ENCODE results near the gene OSBPL1A. TPM values are rescaled to one million over a fixed set of nuclear protein-coding genes. Genes with fewer than 3 reads are reported as not detected.
A peak's percentile ranks its signal among the peaks of the same experiment; 100 is the strongest.

The OSBPL1A gene
- total RNA-seq, 4 donors from 2014 or later = 31.0 to 42.2 (median 32.4) TPM

DNA sequence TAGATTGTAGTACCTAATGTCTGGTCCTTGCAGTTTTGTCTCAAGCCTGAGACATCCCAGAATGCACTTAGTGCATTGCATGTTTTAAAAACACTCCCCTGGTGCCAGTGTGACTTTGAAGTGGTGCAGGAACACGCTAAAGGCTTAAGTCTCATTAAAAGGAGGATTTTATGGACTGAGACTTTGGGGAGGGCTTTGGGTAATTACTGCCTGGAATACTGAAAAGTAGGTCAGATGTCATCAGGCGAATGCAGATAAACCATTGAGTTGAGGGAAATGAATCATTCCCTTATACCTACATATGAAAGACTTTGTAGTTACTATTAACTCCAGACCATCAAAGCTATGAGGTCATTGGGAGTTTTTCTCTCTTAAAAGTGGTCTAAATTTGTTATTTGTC lies 3.0 kb upstream of the OSBPL1A start:
- Histone ChIP-seq H3K4me1 (peaks cover 28% of the 10 kb centered on the region), H3K9me3 (no peaks in the 10 kb centered on the region), H3K36me3 (no peaks in the 10 kb centered on the region), H3K27me3 (no peaks in the 10 kb centered on the region), H3K4me3 (no peak overlapping the region), H3K27ac (no peak overlapping the region)
- DNase-seq (ENCODE audit: low spot score in 2 of 2) = no peak
- TF ChIP-seq, protein P1, sequence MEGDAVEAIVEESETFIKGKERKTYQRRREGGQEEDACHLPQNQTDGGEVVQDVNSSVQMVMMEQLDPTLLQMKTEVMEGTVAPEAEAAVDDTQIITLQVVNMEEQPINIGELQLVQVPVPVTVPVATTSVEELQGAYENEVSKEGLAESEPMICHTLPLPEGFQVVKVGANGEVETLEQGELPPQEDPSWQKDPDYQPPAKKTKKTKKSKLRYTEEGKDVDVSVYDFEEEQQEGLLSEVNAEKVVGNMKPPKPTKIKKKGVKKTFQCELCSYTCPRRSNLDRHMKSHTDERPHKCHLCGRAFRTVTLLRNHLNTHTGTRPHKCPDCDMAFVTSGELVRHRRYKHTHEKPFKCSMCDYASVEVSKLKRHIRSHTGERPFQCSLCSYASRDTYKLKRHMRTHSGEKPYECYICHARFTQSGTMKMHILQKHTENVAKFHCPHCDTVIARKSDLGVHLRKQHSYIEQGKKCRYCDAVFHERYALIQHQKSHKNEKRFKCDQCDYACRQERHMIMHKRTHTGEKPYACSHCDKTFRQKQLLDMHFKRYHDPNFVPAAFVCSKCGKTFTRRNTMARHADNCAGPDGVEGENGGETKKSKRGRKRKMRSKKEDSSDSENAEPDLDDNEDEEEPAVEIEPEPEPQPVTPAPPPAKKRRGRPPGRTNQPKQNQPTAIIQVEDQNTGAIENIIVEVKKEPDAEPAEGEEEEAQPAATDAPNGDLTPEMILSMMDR (IDR thresholded peaks at IDR 0.05) = no peak
- TF ChIP-seq EP300 (IDR thresholded peaks at IDR 0.05) (no peak), POLR2AphosphoS5 (IDR thresholded peaks at IDR 0.05) (no peak), POLR2A (IDR thresholded peaks at IDR 0.05) (no peak)
- WGBS = 60% methylated on average over 2 of the region's 2 CpGs

DNA sequence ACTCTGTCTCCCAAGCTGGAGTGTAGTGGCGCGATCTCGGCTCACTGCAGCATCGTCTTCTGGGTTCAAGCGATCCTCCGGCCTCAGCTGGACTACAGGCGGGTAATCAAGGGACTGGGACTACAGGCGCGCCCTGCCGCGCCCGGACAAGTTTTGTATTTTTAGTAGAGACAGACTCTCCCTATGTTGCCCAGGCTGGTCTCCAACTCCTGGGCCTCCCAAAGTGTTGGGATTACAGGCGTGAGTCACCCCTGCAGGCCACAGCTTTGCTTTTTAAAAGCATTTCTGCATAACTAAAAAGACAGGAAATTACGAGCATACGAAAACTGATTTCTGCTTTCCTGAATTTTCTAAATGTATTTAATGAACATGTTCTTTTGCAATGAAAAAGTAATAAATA lies 916 bp upstream of the OSBPL1A start:
- H3K9me3 ChIP-seq = no peaks in the 10 kb centered on the region
- peak in 1 of 2 donors; percentile 67 for DNase-seq (ENCODE audit: low spot score in 2 of 2)

DNA sequence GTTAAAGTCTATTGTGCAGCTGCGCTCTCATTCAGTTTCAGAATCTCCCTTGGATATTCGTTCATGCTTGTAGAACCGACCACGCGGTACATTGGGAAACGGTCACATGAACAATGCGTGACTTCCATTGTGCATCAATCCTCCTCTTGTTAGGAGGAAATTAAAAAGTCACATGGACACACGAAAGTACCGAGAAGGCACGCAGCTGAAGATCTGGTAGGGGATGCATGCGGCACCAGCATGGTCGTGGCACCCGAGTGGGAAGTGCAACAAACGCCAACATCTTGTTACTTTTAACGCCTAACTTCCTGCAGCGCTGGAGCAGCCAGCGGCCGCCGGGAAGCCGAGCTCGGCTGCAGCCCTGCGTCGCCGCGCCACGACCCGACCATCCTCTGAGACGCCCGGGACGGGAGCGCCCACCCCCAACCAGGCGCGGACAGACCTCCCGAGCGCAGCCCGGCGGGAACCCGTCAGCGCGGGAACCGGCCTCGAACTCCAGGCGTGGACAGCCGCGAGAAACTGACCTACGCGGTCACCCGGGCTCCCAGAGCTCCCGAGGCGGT lies 412 bp downstream of the OSBPL1A start:
- no peaks in the 10 kb centered on the region for H3K36me3 ChIP-seq
- WGBS = 1% methylated on average over 15 of the region's 50 CpGs
- TF ChIP-seq POLR2A (IDR thresholded peaks at IDR 0.05) (no peak), POLR2AphosphoS5 (IDR thresholded peaks at IDR 0.05) (peak; percentile 10 to 66 (median 36)), EP300 (IDR thresholded peaks at IDR 0.05) (peak; percentile 1)
- TF ChIP-seq, protein P1 (IDR thresholded peaks at IDR 0.05) = no peak
- H3K4me3 ChIP-seq = peak overlapping the region; percentile 72
- H3K9me3 ChIP-seq = no peaks in the 10 kb centered on the region
- H3K27ac ChIP-seq = peak overlapping the region; percentile 92
- H3K27me3 ChIP-seq = no peaks in the 10 kb centered on the region
- peaks cover 36% of the 10 kb centered on the region for H3K4me1 ChIP-seq
- DNase-seq (ENCODE audit: low spot score in 2 of 2) = peak; percentile 80 to 91

More for the DNA sequence above, 916 bp upstream of the OSBPL1A start:
- no peak for TF ChIP-seq POLR2A (IDR thresholded peaks at IDR 0.05)
- no peak for TF ChIP-seq EP300 (IDR thresholded peaks at IDR 0.05)
- TF ChIP-seq POLR2AphosphoS5 (IDR thresholded peaks at IDR 0.05) = no peak
- TF ChIP-seq, protein P1 (IDR thresholded peaks at IDR 0.05) = no peak
- Histone ChIP-seq H3K4me1 (peaks cover 36% of the 10 kb centered on the region), H3K27ac (peak overlapping the region; percentile 92), H3K27me3 (no peaks in the 10 kb centered on the region), H3K4me3 (peak overlapping the region; percentile 72), H3K36me3 (no peaks in the 10 kb centered on the region)
- 45% methylated on average over 15 of the region's 15 CpGs for WGBS

DNA sequence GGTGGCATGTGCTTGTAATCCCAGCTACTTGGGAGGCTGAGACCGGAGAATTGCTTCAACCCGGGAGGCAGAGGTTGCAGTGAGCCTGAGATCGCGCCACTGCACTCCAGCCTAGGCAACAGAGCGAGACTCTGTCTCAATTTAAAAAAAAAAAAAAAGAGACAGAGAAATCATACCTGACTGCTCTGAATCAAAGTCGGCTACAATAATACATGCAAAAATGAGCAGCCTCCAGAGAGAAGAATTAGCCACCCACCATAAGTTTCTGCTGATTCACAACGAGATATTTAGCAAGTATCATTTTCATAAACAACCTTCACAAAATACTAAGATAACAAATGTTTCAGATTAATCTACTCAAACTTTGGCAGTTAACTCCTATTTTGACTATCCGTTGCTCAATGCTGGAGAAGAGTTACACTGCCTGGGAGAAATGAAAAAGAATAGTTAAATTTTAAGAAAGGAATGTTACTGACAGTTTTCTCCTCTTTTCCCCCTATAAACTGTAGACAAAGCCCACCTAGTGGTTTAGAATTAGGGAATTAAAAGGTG lies 1.5 kb downstream of the OSBPL1A start:
- Histone ChIP-seq H3K36me3 (no peaks in the 10 kb centered on the region), H3K4me1 (peaks cover 36% of the 10 kb centered on the region), H3K27me3 (no peaks in the 10 kb centered on the region), H3K4me3 (peak overlapping the region; percentile 72), H3K27ac (peak overlapping the region; percentile 92), H3K9me3 (no peaks in the 10 kb centered on the region)
- no peak for DNase-seq (ENCODE audit: low spot score in 2 of 2)
- 69% methylated on average over 8 of the region's 8 CpGs for WGBS
- TF ChIP-seq, protein P1 (IDR thresholded peaks at IDR 0.05) = no peak
- TF ChIP-seq EP300 (IDR thresholded peaks at IDR 0.05) (no peak), POLR2AphosphoS5 (IDR thresholded peaks at IDR 0.05) (no peak), POLR2A (IDR thresholded peaks at IDR 0.05) (no peak)

DNA sequence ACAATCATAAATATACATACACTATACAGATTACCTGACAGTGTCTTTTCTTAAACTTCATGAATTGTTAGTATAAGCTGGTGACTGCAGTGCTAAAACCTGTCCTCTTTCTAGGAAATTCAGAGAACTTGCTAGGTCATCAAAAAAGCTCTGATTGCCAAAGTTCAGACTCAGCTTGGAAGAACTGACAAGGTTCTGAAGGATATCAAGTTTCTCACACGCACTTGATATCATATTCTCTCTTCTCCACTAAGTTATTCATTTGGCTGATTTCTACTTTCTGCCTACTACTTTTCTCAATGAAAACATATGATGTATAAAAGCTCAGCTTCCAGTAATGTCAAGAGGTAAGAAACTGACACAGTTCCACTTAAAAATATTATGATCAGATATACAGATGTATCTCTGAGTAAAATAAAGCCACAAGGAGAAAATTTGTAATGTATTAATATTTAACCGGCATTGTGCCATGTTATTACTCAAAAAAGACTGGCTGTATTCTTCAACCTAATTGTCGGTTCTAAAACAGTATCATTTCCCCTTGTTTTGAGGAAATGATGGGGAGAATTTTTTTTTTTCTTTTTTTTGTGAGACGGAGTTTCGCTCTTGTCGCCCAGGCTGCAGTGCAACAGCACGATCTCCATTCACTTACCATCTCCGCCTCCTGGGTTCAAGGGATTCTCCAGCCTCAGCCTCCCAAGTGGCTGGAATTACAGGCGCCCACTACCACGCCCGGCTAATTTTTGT lies 2.4 kb downstream of the OSBPL1A start:
- 57% methylated on average over 11 of the region's 11 CpGs for WGBS
- Histone ChIP-seq H3K9me3 (no peaks in the 10 kb centered on the region), H3K4me3 (no peak overlapping the region), H3K4me1 (peaks cover 36% of the 10 kb centered on the region), H3K27ac (no peak overlapping the region), H3K27me3 (no peaks in the 10 kb centered on the region), H3K36me3 (no peaks in the 10 kb centered on the region)
- no peak for DNase-seq (ENCODE audit: low spot score in 2 of 2)
- TF ChIP-seq POLR2A (IDR thresholded peaks at IDR 0.05) = no peak
- TF ChIP-seq, protein P1 (IDR thresholded peaks at IDR 0.05) = no peak
- TF ChIP-seq EP300 (IDR thresholded peaks at IDR 0.05) = no peak
- no peak for TF ChIP-seq POLR2AphosphoS5 (IDR thresholded peaks at IDR 0.05)

Measured in suprapubic skin (tissue), 4 donors.